ENCODE measurements around the gene GIT2. TPM values are rescaled to one million over a fixed set of nuclear protein-coding genes. Genes with fewer than 3 reads are reported as not detected.

The GIT2 gene
- total RNA-seq, 3 donors from 2014 or later: 33.3 to 46.2 (median 39.6) TPM

GRCh38 chr12:110023059-110023980 lies 27.2 kb upstream of the GIT2 start:
- no peaks in the 10 kb centered on the region for H3K36me3 ChIP-seq (ENCODE audit: low read depth)
- no peak for TF ChIP-seq CTCF (IDR thresholded peaks at IDR 0.05)
- DNase-seq (no peak), ATAC-seq (no peak)
- H3K4me3 ChIP-seq: no peak overlapping the region
- H3K4me1 ChIP-seq (ENCODE audit: low read depth): no peaks in the 10 kb centered on the region
- H3K9me3 ChIP-seq: no peaks in the 10 kb centered on the region
- intact Hi-C loops (cut with DNase I, micrococcal nuclease): no loop called here

GRCh38 chr12:110020956-110021355 lies 24.8 kb upstream of the GIT2 start:
- ATAC-seq (no peak), DNase-seq (no peak)
- Histone ChIP-seq H3K9me3 (no peaks in the 10 kb centered on the region), H3K4me1 (ENCODE audit: low read depth) (no peaks in the 10 kb centered on the region), H3K36me3 (ENCODE audit: low read depth) (no peaks in the 10 kb centered on the region), H3K4me3 (no peak overlapping the region)
- intact Hi-C loops (cut with DNase I, micrococcal nuclease): no loop called here
- TF ChIP-seq CTCF (IDR thresholded peaks at IDR 0.05): no peak

- no peaks in the 10 kb centered on the region for H3K36me3 ChIP-seq (ENCODE audit: low read depth)
- DNase-seq (no peak), ATAC-seq (peak; percentile 31)
- TF ChIP-seq CTCF (IDR thresholded peaks at IDR 0.05): no peak
- intact Hi-C loops (cut with DNase I, micrococcal nuclease): no loop called here
- no peak overlapping the region for H3K4me3 ChIP-seq
- peaks cover 3% of the 10 kb centered on the region for H3K4me1 ChIP-seq (ENCODE audit: low read depth)
- no peaks in the 10 kb centered on the region for H3K9me3 ChIP-seq
Measured at GRCh38 chr12:110015132-110015531, 19.0 kb upstream of the GIT2 start.

- DNase-seq (no peak), ATAC-seq (no peak)
- intact Hi-C loops (cut with DNase I, micrococcal nuclease): no loop called here
- Histone ChIP-seq H3K9me3 (no peaks in the 10 kb centered on the region), H3K36me3 (ENCODE audit: low read depth) (no peaks in the 10 kb centered on the region), H3K4me3 (no peak overlapping the region), H3K4me1 (ENCODE audit: low read depth) (peaks cover 3% of the 10 kb centered on the region)
- TF ChIP-seq CTCF (IDR thresholded peaks at IDR 0.05): no peak
Measured at GRCh38 chr12:110012659-110013058, 16.5 kb upstream of the GIT2 start.

GRCh38 chr12:110012137-110012536 lies 16.0 kb upstream of the GIT2 start:
- peak in 1 of 3 donors; percentile 67 for DNase-seq
- peak; percentile 82 for ATAC-seq
- TF ChIP-seq CTCF (IDR thresholded peaks at IDR 0.05): no peak
- Histone ChIP-seq H3K9me3 (no peaks in the 10 kb centered on the region), H3K36me3 (ENCODE audit: low read depth) (no peaks in the 10 kb centered on the region), H3K4me3 (no peak overlapping the region), H3K4me1 (ENCODE audit: low read depth) (peaks cover 3% of the 10 kb centered on the region)
- intact Hi-C loops (cut with DNase I, micrococcal nuclease): no loop called here
